ENCODE data around the gene IGSF6.
A peak's percentile ranks its signal among the peaks of the same experiment; 100 is the strongest.
"Not testable (repeated sequence)": the region's sequence is repeated elsewhere in the genome, so short reads cannot be mapped to it uniquely, and the experiment has no call there.

IGSF6 gene, protein sequence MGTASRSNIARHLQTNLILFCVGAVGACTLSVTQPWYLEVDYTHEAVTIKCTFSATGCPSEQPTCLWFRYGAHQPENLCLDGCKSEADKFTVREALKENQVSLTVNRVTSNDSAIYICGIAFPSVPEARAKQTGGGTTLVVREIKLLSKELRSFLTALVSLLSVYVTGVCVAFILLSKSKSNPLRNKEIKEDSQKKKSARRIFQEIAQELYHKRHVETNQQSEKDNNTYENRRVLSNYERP

DNA sequence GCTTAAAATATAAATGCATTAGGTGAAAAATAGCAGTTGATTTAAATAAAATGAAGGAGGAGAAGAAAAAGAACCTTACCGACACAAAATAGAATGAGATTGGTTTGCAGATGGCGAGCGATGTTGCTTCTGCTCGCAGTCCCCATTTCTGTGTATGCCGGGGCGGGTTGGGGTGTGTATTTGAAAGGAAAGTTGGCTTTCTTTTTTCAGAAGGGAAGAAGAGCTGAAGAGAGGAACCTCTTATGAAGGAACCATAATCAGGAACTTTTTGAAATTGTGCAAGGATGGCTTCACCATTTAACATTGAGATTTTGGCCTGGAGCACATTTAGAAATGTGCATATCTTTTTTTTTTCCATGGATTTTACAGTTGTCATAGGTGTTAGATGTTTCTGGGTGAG lies at the start of gene IGSF6:
Gene IGSF6 (minus strand): TSS at position 156 of the 400 bp plus-strand sequence. CDS start 10 bp downstream, at position 146.
- DNase-seq (ENCODE audit: low read depth), result no peak

DNA sequence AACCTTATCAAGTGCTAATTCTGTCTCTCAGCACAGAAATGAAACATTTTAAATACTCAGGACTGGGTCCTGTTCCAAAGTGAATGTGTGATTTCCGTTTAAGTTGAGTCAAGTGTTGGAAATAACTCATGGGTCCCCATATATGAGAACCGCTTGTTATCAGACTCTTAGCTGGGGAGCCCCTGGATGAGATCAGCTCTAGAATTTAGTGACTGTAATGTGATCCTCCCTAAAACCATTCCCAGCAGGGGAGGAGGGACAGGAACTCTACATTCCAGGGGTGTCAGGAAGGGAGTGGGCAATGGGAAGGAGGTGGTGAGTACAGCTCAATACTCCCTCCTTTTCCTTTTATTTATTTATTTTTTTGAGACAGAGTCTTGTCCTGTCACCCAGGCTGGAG lies 48.9 kb upstream of the IGSF6 start:
- DNase-seq (ENCODE audit: low read depth), result no peak

DNA sequence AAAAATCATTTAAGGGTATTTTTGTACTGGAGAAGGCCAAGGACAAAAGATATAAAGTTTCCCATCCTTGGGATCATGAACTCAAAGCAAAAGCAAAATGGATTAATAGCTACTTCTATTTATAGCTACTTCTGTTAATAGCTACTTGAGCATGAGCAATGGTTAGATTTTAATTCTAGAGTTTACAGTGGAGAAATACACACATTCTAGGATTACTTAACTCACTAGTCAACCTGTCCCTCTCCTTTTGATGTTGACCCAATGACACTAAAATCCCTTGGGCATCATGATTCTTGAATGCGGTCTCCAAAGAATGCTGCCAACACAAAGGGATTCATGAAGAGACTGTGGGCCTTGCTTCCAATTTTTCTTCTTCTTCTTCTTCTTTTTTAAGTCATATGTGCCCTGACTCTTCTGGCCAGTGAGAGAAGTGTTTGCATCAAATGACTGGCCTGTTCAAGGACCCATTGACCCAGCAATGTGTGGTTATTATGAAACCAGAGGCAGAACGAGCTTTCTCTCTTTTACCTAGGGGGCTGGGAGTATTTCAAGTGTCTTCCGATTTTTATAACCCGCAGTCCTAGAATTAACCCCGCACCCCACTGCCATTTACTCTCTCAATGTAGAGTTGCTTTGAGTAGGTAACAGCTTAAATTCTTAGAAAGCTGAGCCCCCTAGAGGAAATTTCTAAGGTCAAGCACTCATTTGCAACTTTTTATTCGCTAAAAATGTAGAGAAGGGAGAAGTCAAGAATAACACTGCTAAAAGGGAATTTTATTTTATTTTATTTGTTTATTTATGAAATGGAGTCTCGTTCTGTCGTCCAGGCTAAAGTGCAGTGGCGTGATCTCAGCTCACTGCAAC lies 46.0 kb upstream of the IGSF6 start:
- no peak for DNase-seq (ENCODE audit: low read depth)

DNA sequence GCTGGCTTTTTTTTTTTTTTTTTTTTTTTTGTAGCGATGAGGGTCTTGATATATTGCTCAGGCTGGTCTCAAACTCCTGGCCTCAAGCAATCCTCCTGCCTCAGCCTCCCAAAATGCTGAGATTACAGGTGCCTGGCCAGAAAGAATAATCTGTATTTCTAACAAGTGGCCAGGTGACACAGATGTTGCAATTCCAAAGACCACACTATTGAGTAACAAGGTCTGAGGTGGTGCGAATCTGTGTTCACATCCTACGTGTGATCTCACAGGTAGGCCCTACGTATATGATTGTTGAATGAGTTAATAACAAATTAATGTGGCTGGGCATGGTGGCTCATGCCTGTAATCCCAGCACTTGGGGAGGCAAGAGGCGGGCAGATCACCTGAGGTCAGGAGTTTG lies 44.6 kb upstream of the IGSF6 start:
- no peak for DNase-seq (ENCODE audit: low read depth)

DNA sequence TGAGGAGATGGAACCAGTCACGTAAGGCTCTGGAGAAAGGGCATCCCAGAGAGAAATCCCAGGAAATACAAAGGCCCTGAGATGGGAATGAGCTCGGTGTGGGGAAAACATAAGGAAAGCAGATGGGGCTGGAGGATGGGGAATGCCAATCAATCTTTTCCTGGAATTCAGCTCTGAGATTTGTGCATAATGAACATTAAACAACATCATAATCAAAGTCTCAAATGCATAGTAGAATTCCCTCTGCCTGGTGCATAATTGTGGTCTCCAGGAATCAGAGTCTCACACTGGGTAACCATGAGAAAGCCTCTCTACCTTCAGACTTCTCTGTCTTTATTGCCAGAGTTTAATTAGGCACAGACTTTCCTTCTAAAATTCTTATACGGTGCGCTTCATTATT lies 42.2 kb upstream of the IGSF6 start:
- DNase-seq (ENCODE audit: low read depth), result no peak

DNA sequence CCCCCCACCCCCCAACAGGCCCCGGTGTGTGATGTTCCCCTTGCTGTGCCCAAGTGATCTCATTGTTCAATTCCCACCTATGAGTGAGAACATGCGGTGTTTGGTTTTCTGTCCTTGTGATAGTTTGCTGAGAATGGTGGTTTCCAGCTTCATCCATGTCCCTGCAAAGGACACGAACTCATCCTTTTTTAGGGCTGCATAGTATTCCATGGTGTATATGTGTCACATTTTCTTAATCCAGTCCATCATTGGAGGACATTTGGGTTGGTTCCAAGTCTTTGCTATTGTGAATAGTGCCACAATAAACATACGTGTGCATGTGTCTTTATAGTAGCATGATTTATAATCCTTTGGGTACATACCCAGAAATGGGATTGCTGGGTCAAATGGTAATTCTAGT lies 38.6 kb upstream of the IGSF6 start:
- DNase-seq (ENCODE audit: low read depth), result not testable (repeated sequence)

DNA sequence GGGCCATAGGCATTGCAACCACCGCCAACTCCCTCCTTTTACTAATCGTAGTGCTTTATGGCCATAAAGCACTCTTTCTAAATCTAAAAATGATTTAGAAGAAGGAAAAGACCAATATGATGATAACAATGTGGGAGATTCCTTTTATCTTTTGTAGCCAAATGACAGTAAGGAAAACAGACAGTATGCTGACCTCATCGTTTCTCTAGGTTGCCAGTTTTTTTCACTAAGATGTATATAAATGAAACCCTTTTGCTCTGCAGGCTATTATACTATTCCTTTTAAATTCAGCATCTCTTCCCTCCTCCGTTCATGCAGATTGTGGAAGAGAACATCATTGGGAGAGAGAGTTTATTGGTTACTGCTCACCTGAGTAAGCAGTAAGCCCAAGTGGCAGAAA lies 36.7 kb upstream of the IGSF6 start:
- DNase-seq (ENCODE audit: low read depth), result no peak

DNA sequence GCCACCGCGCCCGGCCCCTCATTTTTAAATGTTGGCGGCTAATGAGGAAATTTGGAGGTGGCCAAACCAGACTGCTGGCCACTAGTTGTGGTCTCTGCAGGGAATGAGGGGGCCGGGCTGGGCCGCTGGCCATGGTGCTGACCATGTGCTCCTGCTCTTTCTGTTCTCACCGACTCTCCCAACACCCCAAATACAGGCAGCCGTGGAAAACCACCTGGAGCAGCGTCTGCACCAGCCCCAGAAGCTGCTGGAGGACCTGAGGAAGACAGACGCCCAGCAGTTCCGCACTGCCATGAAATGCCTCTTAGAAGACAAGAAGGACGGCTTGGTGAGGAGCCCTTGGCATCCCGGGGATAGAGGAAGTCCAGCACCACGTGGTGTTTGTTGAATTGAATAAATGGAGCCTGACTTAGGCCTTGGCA lies 32.6 kb upstream of the IGSF6 start:
- DNase-seq (ENCODE audit: low read depth), result no peak

DNA sequence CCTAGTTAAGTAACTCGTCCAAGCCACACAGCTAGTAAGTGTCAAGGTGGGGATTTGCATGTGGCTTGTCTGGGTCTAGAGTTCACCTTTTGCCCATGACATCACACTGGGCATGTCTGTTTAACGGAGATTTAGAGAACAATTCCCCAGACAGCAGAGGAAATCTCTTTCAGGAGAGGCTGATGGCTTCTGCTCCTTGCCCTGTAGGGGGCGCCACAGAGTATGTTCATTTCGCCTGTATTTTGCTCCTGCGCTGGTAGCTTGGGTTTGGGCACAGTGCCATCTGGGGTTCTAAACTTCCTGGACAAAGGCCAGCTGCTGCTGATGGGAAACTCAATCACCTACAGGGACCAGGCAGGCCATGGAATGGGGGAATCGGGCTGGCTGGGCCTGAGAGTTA lies 31.8 kb upstream of the IGSF6 start:
- no peak for DNase-seq (ENCODE audit: low read depth)

DNA sequence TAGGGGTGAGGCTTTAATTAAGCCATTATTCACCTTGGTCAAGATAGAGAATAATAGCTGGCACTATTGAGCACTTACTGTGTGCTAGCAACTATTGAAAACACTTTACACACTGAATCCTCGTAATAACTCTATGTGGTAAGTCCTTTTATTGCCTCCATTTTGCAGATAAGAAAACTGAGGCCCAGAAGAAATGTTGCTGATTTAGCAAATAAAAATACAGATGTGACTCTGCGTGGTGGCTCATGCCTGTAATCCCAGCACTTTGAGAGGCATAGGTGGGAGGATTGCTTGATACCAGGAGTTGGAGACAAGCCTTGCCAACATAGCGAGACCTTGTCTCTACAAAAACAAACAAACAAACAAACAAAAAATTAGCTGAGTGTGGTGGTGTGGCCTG lies 30.8 kb upstream of the IGSF6 start:
- no peak for DNase-seq (ENCODE audit: low read depth)

DNA sequence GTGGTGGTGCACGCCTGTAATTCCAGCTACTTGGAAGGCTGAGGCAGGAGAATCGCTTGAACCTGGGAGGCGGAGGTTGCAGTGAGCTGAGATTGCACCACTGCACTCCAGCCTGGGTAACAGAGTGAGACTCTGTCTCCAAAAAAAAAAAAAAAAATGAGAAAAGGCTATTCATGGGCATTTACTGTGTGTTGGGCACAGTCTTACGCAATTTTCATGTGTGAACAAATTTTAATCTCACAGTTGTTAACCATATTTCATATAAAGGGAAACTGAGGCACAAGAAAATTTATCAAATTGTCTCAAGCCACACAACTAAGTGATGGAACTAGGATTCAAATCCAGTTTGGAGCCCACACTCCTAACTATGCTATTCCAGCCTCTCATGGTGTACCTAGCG lies 28.3 kb upstream of the IGSF6 start:
- not testable (repeated sequence) for DNase-seq (ENCODE audit: low read depth)

DNA sequence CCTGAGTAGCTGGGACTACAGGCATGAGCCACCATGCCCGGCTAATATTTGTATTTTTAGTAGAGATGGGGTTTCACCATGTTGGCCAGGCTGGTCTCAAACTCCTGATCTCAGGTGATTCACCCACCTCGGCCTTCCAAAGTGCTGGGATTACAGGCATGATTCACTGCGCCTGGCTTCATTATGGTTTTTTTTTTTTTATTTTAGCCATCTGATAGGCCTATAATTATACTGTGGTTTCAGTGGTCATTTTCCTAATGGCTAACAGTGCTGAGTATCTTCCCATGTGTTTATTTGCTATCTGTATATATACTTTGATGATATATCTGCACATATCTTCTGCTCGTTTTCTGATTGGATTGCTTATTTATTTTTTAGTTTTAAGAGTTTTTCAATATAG lies 22.0 kb upstream of the IGSF6 start:
- DNase-seq (ENCODE audit: low read depth), result not testable (repeated sequence)

DNA sequence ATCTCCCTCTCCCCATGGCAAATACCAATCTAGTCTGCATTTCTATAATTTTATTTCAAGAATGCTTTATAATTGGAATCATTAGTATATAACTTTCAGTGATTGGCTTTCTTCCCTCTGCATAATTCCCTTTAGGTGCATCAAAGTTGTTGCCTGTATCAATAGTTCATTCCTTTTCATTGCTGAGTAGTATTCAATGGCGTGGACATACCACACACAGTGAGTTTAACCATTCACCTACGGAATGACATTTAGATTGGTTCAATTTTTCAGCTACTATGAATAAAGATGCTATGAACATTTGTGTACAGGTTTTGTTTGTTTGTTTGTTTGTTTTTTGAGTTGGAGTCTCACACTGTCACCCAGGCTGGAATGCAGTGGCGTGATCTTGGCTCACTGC lies 21.1 kb upstream of the IGSF6 start:
- DNase-seq (ENCODE audit: low read depth), result no peak

DNA sequence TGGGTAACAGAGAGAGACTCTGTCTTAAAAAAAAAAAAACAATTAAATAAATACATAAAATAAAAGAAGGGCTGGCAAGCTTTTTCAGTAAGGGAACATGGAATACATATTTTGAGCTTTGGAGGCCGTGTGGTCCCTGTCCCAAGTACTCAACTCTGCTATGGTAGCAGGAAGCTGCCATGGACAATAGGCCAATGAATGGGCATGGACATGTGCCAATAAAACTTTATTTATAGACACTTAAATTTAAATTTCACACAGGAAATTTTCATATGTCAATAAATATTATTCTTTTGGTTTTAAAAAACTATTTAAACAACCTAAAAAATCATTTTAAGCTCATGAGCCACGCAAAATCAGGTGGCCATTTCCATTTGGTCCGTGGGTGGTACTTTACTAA lies 15.2 kb upstream of the IGSF6 start:
- no peak for DNase-seq (ENCODE audit: low read depth)

DNA sequence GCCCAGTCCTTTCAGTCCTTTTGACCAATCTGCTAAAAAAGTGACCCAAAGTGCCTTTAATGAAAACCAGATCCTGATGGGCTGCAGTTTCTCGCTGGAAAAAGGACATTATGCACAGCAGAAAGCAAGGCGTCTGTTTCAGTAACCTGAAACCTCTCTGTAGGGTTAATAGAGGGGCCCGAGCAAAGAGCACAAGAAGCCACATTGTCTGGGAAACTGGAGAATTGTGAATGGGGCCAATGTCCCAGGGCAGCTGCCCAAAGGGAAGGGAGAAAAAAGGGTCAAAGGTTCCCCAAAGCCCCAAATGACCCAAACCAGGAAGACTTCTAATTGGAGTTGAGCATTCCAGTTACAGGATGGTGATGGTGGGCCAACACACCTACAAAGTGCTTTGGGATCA lies 14.4 kb upstream of the IGSF6 start:
- DNase-seq (ENCODE audit: low read depth), result no peak

DNA sequence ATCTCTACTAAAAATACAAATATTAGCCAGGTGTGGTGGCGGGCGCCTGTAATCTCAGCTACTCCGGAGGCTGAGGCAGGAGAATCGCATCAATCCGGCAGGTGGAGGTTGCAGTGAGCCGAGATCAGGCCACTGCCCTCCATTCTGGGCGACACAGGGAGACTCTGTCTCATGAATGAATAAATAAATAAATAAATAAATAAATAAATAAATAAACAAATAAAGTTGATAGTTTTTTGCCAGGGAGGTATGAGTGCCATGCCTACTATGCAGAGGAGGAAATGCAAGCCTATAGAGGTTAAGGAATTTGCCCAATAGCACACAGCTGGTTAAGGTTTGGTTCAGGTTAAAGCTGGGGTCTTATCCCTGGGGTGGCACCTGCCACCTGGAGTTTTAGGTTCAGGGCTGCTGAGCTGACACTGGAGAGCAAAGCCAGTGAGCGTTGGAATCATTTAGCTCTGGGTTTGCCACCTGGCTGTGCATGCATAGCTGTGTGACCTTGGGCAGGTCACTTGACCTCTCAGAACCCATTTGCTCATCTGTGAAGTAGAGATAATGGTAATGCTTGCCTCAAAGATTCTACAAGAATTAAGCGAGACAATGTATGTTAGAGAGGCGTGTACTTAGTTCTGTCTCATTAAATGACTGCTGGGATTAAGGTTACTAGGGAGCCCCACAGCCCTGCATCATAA lies 12.5 kb upstream of the IGSF6 start:
- no peak for DNase-seq (ENCODE audit: low read depth)

DNA sequence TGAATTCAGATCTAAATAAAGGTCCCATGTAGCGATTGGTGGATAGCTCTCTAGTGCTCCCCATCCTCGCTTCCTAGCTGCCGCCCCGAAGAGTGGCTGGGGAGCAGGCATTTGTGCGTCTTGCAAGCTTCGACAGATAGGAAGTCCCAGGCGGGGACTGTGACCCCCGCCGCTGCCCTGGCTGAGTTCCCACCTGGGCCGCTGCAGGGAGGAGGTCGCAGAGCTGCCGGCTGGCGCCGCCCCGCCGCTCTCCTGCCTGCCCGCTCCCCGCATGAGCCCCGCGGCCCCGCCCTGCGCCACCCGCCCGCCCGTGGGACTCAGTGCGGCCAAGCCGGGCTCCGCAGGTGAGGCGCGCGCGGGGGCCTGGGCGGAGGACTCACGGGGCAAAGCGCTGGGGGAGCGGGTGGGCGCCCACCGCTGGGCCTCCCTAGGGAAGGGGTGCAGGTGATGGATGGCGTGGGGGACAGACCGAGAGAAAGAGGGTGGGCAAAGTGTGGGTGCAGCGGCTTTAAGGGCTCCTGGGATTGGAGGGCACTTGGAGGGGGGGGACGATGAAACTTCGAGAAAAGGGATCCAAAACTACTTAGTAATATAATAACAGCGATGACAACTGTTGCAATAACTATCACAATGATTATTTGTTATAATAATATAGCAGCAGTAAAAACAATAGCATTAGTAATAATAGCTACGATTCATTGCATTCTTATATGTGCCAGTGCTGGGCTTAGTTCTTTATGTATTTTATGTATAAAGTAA lies 11.7 kb upstream of the IGSF6 start, which contains the start of gene OTOA:
Gene OTOA (plus strand): TSS at position 80 of the 759 bp plus-strand sequence. CDS start 14,547 bp downstream, outside the sequence.
- no peak for DNase-seq (ENCODE audit: low read depth)

DNA sequence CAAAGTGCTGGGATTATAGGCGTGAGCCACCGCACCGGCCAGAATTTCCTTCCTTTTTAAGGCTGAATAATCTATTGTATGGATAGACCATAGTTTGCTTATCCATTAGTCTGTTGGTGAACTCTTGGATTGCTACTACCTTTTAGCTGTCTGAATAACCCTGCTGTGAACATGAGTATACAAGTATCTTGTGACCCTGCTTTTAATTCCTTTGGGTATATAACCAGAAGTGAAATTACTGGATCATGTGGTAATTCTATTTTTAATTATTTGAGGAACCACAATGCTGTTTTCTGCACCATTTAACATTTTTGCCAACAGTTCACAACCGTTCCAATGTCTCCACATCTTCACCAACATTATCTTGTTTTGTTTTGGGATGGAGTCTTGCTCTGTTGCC lies 6.7 kb upstream of the IGSF6 start:
- no peak for DNase-seq (ENCODE audit: low read depth)

DNA sequence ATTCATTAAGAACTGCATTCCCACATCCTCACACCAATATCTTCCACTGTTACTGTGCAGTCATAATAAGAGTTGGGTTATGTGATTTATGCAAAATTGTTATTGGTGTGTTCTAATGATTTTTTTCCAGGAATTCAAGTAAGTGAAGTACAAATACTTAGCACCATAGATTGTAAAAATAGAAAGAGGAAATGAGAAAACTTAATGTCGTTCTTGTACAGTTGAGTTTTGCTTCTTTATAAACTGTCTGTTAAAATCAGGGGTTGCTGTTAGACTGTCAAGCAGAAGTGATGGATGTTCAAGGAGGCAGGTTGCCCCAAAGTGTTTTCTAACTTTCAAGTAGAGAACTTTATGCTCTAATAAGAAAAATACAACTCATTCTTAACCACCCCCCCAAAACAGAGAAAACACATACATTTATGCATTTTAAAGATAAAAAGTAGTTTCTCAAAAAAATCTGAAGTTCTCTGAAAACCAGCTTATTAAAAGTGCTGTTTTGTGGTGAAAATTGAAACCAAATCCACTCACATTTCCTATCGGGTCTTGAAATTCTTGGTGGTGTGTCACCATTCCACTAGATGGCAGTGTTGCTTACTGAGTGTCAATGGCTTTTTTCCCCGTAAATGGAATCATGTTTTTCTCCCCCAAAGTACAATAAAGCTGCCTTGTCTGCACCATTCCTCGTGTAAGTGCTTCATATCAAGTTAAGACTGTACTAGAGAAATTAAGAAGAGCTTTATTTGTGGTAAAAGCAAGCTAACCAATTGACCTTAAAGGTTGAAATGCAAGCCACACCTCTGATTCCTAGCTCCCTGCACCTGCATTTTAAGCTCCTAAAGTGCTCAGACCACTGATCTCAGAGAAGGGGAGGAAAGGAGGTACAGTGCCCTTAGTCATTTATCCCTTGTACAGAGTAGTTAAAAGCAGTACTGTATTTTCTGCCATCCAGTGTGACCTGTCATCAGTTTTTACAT lies 4.7 kb upstream of the IGSF6 start:
- peak; percentile 17 for DNase-seq (ENCODE audit: low read depth)

DNA sequence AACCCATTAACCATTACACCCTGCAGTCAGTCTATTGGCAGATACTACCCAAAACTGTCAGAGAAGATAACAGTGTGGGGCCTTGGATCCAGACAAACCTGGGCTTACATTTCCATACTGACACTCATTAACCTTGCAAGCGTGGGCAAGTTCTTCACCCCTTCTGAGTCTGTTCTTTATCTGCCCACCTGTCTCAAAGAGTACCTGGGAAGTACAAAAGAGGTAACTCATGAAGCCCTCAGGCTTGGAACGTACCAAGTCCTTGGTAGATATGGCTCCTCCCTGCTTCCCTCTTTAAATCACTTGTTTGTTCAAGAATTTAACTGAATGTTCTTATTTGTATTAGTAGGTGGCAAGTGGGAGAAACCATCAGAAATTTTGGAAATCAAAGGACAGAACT lies 2.5 kb upstream of the IGSF6 start:
- DNase-seq (ENCODE audit: low read depth), result no peak

DNA sequence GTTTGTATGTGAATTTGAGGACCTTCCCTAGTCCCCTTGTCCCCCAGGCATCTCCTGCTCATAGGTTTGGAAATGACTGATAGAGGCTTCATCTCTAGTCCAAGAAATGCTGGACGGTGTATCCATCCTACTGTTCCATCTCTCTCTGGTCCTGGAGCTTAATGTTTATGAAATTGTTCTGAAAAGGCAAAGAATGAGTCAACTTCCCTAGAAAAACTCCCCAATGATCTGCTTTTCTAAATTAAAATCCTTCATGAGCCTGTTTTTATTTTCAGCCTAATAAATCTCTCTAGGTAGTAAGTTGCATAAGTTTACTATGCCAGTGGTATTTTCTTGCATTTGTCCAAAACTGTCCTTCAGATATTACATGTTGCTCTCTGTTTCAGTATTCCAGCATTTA lies 2.1 kb upstream of the IGSF6 start:
- DNase-seq (ENCODE audit: low read depth), result no peak
